NCI-H446 treated with DMSO at 0.1 percent for 48 hours (cell line): ENCODE results near the gene ITGA6.

Experiments used
- DNase-seq: peaks from one replicate; lab custom pipeline; 2025; lab: John Stamatoyannopoulos, UW

Gene ITGA6

DNA sequence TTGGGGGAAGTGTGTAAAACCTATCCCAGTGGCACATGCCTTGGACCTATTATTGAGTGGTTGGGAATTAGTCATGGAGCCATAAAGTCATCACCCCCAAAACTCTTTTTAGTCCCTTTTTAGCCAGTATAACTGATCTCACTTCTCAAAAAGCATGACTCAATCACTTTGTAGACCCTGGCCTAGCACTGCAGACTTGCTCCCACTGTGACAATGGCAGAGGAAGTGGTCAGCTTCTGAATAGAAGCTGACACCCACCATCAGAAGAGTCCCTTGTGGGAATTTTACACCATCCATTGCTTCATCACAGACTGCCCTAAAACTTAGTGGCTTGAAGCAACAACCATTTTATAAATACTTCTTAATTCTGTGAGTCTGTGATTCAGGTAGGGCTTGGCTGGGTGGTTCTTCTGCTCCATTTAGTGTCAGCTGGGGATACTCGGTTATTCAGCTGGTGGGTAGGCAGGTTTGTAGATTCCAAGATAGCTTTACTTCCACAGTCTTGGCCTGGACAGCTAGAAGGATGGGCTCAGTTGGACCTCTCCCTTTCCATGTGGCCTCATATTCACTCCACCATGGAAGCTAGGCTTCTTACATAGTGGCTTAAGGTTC is 10.8 kb upstream of the ITGA6 start:
- DNase-seq, result no peak

DNA sequence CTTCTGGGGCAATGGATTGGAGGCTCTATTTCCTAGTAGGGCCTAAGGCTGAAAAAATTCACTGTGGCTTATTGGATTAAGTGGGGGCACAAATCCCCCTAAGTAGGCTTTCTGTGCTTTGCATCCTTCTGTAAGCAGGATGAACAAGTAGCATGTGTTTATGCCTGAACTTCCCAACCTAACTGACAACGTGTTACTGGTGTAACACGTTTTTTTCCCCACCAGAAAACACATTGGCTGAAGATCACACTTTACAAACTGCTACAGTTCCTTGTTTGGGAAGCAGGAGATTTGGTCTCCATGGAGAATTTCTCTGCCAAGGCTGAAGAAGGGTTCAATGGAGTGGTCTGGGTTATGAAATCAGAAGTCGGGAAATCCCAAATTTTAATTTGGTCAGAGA is 7.2 kb upstream of the ITGA6 start:
- no peak for DNase-seq

DNA sequence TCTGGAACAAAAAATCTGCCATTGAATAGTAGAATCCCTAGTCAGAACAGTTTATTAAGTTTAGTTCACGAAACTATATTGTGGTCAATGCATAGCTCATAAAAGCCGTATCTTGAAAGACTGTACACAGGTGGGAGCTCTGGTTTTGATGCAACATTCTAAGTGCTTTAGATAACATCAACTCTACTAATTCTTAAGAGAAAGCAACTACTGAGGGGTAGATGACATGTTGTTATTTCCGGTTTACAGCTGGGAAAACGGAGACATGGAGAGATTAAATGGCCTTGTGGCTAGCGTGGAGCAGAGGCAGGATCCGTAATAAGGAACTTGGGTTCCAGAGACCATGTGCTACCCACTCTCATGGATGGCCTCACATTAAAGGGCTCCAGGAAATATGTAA is 4.2 kb upstream of the ITGA6 start:
- DNase-seq, result no peak

DNA sequence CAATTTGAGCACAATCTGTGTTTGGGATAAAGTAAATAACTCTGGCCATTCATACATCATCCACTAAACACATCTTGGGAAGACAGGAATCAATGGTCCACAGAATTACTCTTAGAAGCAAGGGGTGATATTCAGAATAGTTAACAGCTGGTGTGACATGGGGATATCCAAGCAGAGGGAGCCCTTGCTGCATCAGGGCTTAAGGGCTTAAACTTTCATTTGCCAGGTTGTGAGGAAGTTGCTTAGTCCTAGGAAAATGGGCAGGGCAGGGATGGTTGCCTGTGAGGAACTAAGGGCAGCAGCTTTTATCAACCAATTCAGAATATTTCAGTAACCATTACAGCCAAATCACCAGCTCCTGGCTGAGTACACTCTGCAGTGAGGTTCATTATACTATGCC is 2.0 kb upstream of the ITGA6 start:
- no peak for DNase-seq

DNA sequence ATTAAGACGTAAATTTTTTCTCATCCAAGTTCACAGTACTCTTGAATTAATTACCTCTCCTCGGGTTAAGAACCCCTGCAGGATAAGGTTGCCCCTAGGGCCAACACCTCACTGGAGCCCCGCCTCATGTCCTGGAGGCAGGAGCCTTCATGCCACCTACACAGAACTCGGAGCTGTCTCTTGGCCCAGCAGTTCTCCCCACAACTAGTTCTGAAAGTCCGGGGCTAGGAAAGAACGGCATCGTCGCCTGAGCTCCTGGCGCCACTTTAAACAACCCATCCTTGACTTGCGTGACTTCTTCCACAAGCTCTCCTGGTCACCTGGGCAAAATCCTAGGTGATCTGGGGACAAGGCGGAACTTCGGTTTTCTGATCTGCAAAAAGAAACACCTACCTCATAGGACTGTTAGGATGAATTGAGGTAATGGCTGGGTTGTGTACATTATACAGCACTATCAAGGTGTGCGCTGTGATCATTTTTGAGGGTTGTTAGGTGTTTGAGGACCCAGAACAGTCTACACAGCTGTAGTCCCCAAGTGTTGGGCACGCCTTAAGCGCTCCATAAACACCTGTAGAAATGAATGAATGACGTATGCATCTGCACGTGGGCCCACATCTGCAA is 641 bp upstream of the ITGA6 start:
- no peak for DNase-seq

DNA sequence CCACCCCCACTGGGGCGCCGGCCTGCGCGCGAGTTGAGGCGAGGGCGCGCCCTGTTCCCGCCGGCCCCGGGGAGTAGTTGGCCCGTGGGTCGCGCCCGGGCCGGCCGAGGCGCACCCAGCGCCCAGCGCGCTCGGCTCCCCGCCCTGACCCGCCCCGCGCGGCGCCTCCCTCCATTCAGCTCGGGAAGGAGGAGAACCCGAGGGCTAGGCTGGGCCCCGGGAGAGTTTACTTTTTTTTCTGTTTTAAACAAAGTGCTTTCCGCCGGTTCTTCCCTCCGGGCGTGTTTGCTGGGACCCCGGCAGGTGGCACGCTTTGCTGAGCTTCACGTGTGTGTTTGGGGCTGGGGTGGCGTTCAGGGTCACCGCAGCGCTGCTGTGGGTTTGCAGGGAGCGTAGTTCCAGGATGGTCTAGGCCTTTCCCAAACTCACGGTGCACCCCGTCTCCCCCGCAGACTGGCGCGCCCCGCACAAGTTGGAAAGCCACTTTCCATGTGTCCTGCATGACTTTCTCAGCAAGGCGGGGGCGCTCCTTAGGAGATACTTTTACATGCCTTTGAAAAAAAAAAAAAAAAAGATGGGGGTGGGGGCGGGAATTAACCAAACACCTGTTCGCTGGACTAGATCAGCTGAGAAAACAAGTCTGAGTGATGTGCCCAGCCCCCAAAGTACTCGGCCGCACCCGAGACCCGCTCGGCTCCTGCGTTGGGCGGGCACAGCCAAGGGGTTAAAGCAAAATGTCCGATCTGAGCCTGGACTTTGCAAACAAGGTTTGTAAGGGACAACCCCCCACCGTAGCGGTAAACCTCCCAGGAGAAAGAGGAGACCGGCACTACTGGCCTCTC is 825 bp downstream of the ITGA6 start:
- DNase-seq, result no peak

DNA sequence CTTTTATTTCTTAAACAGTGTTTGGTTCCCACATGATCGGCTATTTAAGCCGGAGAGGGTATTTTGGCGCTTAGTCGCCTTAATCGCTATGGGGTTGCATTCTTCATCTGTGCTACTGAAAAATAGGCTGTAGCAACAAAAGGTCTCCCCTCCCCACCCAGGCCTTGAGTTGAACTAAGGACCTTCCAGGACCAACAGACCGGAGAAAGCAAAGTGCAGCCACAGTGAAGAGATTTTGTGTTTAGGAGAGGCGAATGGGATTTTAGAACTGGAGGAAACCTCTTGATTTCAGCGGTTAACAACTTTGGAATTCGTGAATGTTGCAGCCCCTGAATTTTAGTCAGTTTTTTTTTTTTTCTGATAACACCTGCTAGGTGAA is 1.4 kb downstream of the ITGA6 start:
- DNase-seq, result no peak

DNA sequence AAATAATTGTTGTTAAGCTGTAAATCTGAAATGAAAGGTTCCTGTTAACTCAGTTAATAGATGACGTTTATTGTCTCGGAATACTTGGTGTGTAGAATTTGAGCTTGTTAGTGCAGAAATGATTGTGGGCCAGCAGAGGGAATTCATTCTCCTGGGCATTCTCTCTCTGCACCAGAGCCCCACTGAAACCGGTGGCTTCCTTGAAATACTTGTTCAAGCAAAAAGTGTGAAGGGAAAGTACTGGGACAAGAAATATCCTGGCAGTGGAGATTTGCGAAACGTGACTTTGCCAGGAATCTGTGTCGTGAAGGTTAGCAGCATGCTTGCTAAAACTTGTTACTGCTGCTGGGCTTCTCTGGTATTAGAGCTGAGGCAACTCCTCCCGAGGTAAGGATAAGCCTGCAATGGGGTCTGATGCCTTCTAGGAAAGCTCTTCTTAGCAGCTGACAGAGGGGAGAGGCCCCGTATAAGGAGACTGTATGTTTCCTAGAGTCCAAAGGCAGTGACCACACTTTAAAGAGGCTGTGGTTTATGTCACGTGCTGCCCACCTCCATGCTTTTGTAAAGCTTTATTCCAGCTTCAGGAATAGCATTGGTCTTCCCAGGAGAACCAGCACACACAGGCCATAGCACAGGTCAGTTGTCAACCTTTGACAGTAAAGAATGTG is 2.0 kb downstream of the ITGA6 start:
- DNase-seq, result no peak

DNA sequence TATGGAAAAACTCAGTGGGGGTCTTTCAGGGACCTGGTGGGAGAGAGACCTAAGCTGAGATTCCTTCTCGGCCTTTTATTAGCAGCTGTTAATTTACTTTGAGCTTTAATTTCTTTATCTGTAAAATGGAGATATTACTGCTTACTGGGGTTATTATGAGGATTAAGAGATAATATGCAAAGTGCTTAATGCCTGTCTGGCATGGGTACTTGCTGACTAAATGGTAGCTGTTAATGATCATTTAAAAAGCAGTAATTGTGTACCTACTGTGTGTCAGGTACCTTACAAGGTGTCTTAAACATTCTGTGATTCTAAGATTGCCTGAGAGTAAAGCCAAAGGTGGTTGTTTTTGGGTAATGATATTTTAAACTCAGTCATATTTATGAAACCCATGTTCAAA is 2.6 kb downstream of the ITGA6 start:
- DNase-seq, result no peak

DNA sequence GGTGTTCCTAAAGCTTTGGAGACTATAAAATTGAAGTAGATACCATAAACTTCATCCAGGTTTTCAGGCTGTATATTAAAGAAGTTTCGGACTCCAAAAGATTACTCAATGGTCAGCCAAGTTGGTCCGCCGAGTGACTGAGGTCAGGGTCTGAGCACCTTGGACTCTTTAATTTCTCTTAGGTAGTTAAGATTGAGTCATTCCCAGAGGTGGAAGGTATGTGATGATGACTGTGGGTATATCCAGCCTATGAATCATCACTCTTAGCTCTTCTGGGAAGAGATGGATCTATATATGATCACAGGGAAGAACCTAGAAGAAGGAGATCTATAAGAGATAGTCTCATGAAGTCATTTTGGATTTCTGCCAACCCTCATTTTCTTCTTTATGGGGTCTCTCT is 3.3 kb downstream of the ITGA6 start:
- no peak for DNase-seq

DNA sequence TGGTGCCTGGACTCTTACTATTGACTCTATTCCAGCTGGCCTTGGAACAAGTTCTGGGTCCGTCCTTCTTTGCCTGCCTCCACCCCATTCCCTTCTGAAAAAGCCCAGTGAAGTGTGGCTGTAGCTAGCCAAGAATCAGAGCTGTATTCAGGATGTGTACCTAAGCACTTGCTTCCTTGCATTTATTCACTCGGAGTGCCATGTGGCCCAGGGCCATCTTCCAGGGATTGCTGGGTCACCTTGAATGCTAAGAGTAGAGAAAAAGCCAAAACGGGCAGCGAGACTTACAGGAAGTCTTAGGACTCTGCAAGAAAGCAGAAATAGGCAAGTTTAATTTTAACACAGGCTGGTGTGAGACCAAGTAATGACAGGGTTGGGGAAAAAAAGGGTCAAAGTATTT is 4.1 kb downstream of the ITGA6 start:
- DNase-seq, result no peak

DNA sequence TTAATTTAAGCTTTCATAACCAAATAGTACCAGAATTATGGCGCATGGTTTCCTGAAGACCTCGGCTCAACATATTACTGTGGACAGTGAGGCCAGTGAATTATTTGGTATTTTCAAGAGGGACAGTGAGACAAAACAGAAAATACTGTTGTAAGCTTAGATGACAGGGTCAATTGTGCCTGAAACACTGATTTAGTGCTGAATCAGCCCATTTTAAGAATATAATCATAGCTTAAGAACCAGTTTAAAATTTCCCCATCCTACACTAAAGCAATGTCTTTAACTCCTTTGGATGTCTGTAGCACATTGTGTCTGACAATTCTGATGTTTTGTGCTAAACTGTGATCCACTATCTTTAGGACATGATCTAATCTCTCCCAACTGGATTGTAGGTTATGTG is 4.6 kb downstream of the ITGA6 start:
- DNase-seq, result no peak

DNA sequence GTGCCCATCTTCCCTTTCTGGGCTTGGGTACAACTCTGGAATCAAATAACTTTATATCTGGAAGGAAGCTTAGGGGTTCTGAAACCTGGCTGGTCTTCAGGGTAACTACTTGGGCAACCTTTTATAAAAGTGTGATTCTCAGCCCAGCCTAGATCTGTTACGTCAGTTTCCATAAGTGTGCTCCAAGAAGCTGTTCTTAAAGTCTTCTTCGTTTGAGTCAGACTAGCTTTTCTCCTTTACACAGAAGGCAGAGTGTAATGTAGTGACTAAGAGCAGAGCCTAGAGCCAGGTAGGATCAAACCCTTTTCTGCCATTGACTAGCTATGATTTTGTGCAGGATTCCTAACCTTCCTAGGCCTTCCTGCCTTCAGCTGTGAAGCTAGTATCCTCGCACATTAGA is 5.8 kb downstream of the ITGA6 start:
- DNase-seq, result no peak

DNA sequence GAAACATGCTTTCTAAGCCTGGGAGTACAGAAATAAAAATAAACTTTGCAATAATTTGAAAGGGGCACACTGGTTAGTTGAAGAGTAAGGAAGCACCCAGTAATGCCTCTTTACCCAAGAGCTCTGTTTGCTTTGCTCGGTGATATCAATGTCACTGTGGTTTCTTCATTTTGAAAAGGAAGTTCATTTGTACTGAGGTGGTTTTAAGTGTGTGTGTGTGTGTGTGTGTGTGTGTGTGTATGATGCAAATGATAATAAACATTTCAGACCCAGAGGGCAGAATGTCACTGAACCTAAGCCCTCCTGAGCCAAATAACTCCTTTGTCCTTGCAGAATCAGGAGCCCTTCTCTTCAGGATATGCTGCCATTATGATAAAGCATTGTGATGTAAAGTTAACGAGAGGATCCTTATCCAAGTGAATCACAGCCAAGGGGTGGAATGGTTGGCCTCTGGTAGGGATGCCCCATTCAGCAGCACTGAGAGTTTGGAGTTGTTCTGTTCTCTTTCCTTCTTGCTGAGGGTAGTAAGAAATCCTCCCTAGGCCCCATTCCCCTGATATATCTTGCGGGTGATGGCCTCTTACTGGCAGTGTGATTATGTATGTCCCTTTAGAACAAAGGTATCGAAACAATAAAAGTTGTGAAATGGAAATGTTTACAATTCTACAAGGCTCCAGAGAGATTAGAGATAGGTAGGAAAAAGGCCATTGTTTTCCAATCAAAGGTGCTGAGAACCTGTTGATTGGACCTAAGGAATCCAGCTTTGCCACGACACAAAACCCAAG is 7.6 kb downstream of the ITGA6 start:
- no peak for DNase-seq

DNA sequence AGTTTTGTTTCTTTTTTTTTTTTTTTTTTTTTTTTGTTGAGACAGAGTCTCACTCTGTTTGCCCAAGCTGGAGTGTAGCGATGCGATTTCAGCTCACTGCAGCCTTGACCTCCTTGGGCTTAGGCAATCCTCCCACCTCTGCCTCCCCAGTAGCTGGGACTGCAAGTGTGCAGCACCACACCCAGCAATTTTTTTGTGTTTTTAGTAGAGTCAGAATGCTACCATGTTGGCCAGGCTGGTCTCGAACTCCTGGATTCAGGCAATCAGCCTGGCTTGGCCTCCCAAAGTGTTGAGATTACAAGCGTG is 8.2 kb downstream of the ITGA6 start:
- no peak for DNase-seq

DNA sequence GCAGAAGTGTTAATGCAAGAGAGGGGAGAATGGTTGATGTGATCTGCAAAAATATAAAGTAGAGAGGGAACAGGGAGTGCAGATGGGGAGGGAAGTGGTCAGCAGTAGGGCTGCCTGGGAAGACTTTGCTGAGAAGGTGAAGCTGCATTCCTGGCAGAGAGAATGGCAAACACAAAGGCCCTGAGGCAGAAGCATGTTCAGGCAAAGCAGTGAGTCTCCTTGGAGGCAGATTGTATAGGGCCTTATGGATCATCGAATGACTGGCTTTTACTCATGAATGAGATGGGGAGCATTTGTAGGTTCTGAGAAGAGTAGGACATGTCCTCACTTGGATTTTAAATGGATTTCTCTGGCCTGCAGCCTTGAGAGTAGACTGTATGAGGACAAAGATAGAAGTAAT is 9.5 kb downstream of the ITGA6 start:
- no peak for DNase-seq

DNA sequence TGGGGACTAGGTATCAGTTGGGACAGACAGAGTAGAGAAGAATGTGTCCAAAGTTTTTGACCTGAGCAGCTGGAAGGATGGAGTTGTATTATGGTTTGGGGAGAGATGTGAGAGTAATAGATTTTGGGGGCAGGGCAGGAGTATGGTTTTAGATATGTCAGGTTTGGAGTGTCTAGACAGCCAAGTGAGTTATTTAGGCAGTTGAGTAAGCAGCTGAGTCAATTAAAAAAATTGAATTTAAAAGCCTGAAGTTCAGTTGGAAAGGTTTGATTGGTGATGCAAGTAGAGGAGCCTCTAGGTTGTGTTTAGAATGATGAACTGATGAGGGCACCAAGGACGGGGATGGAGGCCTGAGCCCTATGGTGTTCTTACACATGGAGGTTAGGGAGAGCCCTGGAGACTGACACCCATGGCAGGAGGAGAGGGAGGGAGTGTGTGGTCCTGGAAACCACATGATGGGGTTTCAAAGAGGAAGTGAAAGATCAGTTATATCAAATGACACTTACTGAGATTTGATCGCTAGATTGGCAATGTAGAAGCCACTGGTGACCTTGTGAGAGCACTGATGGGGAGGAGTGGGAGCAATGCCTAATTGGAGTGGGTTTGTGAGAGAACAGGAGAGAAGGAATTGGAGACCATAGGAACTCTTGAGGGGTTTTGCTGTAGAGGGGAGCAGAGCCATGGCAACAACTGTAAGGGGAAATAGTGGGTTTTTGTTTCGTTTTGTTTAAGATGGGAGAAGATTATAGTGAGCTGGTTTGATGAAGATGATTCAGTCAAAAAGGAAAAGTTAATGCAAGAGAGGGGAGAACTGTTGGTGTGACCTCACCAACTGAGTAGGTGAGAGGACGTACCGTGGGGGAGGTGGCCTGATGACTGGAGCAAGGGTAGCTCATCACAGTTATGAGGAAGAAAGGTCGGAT is 10.3 kb downstream of the ITGA6 start:
- DNase-seq, result no peak

DNA sequence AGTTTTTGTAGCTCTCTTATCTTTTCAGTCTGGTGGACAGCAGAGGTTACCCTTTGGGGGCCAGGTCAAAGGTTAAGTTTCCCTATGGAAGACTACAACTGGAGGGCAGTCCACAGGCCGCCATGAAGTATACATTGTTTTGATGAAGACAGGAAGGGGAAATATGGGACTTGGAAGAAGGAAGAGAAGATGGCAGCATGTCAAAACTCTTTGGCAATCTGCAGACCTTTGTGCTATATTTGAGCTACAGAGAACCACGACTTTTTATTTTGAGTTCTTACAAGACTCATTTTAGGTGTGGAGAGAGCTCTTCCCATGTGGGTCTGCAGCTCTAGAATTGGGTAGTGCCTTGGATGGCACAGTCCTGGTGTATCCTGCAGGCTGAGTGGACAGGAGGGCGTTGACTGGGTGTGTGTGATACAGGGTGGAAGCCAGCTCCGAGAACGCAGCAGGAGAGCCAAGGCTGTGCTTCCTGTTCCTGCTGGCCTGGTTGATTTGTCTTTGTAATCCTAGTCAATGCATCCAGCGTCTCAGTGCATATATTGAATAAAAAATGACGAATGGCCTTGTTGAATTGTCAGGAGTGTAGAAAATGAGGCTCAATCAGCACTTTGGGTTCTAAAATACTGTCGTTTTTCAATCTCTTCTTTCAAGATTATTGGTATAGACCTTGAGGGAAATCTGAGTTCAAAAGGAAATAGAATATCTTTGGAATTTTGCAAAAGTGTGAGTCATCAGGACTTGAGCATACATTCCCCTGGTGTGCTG is 11.5 kb downstream of the ITGA6 start:
- no peak for DNase-seq

DNA sequence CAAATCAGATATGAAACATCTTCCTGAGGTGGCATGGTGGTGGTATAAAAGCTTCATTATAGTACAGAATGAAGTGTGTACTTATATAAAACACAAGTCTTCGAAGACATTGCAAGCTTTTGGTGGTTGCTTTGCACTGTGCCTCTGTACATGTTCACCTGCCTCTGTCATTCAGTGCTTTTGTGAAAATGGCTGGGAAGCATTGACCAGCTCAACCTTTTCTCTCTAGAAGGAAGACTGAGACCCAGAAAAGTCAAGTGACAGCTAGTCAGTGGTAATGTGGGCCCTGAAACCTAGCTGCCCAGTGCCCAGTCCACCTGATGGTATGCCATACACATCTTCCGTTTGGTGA is 12.1 kb downstream of the ITGA6 start:
- DNase-seq, result no peak

DNA sequence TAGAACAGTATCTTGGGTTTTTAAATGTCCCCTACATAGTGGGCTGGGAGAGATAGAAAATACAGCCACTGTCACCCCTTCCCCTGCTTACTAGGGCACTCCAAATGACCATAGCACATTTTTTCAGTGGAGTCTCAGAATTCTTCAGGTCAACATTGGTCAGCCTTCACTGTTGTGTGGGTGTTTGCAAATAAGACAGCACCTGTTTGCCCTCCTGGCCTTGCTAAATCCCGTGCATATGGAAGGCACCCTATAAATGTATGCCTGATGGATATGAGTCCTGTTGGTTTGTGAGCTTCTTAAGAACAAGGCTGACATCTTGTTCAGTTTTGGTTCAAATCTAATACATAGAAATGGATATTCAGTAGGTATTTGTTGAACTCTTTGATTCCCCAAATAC is 12.5 kb downstream of the ITGA6 start:
- no peak for DNase-seq

DNA sequence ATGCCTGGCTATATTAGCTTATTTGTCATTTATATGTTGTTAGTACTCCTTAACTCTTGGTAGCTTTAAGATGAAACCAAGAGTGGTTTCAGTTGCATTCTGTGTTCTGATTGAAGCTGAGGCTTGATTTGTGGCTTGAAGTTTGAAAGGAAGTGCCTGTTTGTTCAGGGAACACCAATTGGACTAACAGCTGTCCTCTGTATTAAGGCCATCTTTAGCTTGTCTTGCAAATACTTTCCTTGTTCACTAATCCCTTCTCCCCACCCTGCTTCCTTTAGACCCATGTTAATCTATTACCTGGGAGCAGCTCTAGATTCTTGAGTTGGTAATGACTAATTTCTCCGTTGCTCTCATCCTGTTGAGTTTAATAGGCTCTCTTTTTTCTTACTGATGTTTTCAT is 13.4 kb downstream of the ITGA6 start:
- no peak for DNase-seq
